ENCODE results near the gene IGSF6. TPM values are rescaled to one million over a fixed set of nuclear protein-coding genes. Genes with fewer than 3 reads are reported as not detected.
"Not testable (repeated sequence)": the region's sequence is repeated elsewhere in the genome, so short reads cannot be mapped to it uniquely, and the experiment has no call there.

The IGSF6 gene
- total RNA-seq, 2 donors from 2014 or later: not detected

DNA sequence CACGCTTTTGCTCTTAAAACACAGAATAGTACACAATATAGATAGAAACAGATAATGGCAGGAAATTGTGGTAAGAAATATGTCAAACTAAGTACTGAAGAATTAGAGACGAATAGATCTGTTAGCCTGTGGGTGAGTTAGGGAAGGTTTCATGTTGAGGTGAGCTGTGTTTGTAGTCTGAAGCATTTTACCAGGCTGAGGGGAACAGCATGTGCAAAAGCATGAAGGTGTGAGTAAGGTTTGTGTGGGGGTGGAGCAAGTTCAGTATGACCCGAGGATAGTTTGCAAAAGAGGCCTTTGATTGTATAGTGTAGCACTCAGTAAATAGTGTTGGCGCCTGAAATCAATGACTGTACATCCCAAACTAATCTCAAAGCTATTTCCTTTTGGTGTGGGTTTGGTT lies 13.8 kb downstream of the IGSF6 start:
- H3K36me3 Mint-ChIP-seq (ENCODE audit: low read depth): peaks cover 38% of the 10 kb centered on the region
- H3K4me1 Mint-ChIP-seq: peaks cover 28% of the 10 kb centered on the region
- no peak overlapping the region for H3K4me3 ChIP-seq (ENCODE audit: low read length)
- no peak for DNase-seq
- H3K9me3 ChIP-seq (ENCODE audit: control insufficient read depth, low read length): no peaks in the 10 kb centered on the region
- H3K27ac Mint-ChIP-seq: no peak overlapping the region
- no peak overlapping the region for H3K9ac ChIP-seq (ENCODE audit: extremely low read depth, low read length, poor library complexity, severe bottlenecking)
- H3K4me3 Mint-ChIP-seq: no peak overlapping the region
- no peaks in the 10 kb centered on the region for H3K27me3 Mint-ChIP-seq (ENCODE audit: insufficient read depth)
- no peak for TF ChIP-seq CTCF (conservative IDR thresholded peaks at IDR 0.05)
- no peaks in the 10 kb centered on the region for H3K9me3 Mint-ChIP-seq
- H3K4me1 ChIP-seq (ENCODE audit: control insufficient read depth, insufficient read depth, low read length): peaks cover 2% of the 10 kb centered on the region
- H3K27ac ChIP-seq (ENCODE audit: low read depth, low read length): no peak overlapping the region
- H3K27me3 ChIP-seq (ENCODE audit: control insufficient read depth, insufficient read depth, low read length, poor library complexity, severe bottlenecking): no peaks in the 10 kb centered on the region
- no peaks in the 10 kb centered on the region for H3K36me3 ChIP-seq (ENCODE audit: control insufficient read depth, insufficient read depth, low read length)
- WGBS, 2 experiments (ENCODE audit: insufficient coverage in 1 of 2, insufficient read length in 1 of 2): 84 to 90% methylated on average over 2 of the region's 4 CpGs

- Mint-ChIP-seq H3K4me3 (no peak overlapping the region), H3K27me3 (ENCODE audit: insufficient read depth) (no peaks in the 10 kb centered on the region), H3K27ac (no peak overlapping the region), H3K9me3 (no peaks in the 10 kb centered on the region), H3K4me1 (peaks cover 41% of the 10 kb centered on the region), H3K36me3 (ENCODE audit: low read depth) (peaks cover 41% of the 10 kb centered on the region)
- peaks cover 2% of the 10 kb centered on the region for H3K4me1 ChIP-seq (ENCODE audit: control insufficient read depth, insufficient read depth, low read length)
- 96 to 97% methylated on average over 32 to 37 of the region's 37 CpGs for WGBS, 2 experiments (ENCODE audit: insufficient coverage in 1 of 2, insufficient read length in 1 of 2)
- no peaks in the 10 kb centered on the region for H3K9me3 ChIP-seq (ENCODE audit: control insufficient read depth, low read length)
- no peak overlapping the region for H3K4me3 ChIP-seq (ENCODE audit: low read length)
- no peaks in the 10 kb centered on the region for H3K27me3 ChIP-seq (ENCODE audit: control insufficient read depth, insufficient read depth, low read length, poor library complexity, severe bottlenecking)
- no peak overlapping the region for H3K9ac ChIP-seq (ENCODE audit: extremely low read depth, low read length, poor library complexity, severe bottlenecking)
- no peak for DNase-seq
- no peak overlapping the region for H3K27ac ChIP-seq (ENCODE audit: low read depth, low read length)
- TF ChIP-seq CTCF (conservative IDR thresholded peaks at IDR 0.05): no peak
- no peaks in the 10 kb centered on the region for H3K36me3 ChIP-seq (ENCODE audit: control insufficient read depth, insufficient read depth, low read length)
Measured at GRCh38 chr16:21637032-21637968, 15.1 kb downstream of the IGSF6 start.

DNA sequence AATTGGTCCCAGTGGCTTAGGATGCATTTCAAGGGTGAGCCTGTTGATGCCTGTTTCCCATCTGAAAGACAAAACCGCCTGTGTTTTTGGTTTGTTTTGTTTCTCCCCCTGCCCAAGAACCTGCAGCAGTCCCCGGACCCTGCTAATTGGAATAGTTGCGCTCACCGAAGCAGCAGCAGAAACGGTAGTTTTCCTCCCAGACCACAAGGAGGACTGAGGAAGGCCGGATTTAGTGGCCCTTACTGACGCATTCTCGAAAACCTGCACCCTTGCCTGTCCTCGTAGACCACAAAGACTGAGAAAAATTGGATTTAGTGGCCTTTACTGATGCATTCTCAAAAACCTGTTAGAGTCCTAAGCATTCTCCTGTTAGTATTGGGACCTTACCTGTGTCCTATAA lies 16.7 kb downstream of the IGSF6 start:
- H3K9me3 Mint-ChIP-seq; DNase-seq; H3K4me3 Mint-ChIP-seq; H3K4me3 ChIP-seq (ENCODE audit: low read length); H3K27me3 ChIP-seq (ENCODE audit: control insufficient read depth, insufficient read depth, low read length, poor library complexity, severe bottlenecking); H3K9me3 ChIP-seq (ENCODE audit: control insufficient read depth, low read length); H3K27ac Mint-ChIP-seq; H3K9ac ChIP-seq (ENCODE audit: extremely low read depth, low read length, poor library complexity, severe bottlenecking); H3K27ac ChIP-seq (ENCODE audit: low read depth, low read length); H3K4me1 ChIP-seq (ENCODE audit: control insufficient read depth, insufficient read depth, low read length); H3K36me3 ChIP-seq (ENCODE audit: control insufficient read depth, insufficient read depth, low read length); H3K27me3 Mint-ChIP-seq (ENCODE audit: insufficient read depth): not testable (repeated sequence)
- TF ChIP-seq CTCF (conservative IDR thresholded peaks at IDR 0.05): peak; percentile 52
- Mint-ChIP-seq H3K36me3 (ENCODE audit: low read depth) (peaks cover 44% of the 10 kb centered on the region), H3K4me1 (peaks cover 46% of the 10 kb centered on the region)
- 92 to 97% methylated on average over 9 of the region's 9 CpGs for WGBS, 2 experiments (ENCODE audit: insufficient coverage in 1 of 2, insufficient read length in 1 of 2)

All from endodermal cell (in vitro differentiated cells).